ENCODE data around the gene DNAJC18. TPM values are rescaled to one million over a fixed set of nuclear protein-coding genes. Genes with fewer than 3 reads are reported as not detected.

DNAJC18 gene
- total RNA-seq, 1 experiment from 2014 or later = 4.4 TPM

DNA sequence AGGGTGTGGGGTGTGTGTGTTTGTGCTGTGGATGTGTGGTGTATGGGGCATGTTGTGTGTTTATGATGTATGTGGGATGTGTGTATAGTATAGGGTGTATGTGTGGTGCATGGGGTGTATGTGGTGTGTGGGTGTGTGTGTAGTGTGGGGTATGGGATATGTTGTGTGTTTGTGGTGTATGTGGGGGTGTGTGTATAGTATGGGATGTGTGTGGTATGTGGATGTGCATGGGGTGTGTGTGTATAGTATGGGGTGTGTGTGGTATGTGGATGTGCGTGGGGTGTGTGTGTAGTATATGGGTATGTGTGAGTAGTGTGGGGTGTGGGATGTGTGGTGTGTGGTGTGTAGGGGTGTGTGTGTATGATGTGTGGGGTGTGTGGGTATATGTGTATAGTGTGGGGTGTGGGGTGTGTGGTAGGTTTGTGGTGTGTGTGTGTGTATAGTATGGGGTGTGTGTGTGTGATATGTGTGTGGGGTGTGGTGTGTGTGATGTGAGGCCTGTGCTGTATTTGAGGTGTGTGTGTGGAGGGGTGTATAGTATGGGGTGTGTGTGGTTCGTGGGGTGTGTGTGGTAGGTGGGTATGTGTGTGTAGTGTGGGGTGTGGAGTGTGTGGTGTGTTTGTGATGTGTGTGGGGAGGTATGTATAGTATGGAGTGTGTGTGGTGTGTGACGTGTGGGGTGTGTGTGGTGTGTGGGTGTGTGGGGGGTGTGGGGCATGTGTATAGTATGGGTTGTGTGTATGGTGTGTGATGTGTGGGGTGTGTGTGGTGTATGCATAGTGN, 12.7 kb upstream of the DNAJC18 start:
- intact Hi-C loops (cut with micrococcal nuclease) = no loop called here
- H3K27me3 ChIP-seq (ENCODE audit: low read length) = no peaks in the 10 kb centered on the region
- DNase-seq (no peak), ATAC-seq (no peak)
- H3K9me2 ChIP-seq (replicated peaks; ENCODE audit: low read length) = no peaks in the 10 kb centered on the region
- H3K4me2 ChIP-seq (ENCODE audit: low read length) = no peak overlapping the region
- TF ChIP-seq, protein P1, sequence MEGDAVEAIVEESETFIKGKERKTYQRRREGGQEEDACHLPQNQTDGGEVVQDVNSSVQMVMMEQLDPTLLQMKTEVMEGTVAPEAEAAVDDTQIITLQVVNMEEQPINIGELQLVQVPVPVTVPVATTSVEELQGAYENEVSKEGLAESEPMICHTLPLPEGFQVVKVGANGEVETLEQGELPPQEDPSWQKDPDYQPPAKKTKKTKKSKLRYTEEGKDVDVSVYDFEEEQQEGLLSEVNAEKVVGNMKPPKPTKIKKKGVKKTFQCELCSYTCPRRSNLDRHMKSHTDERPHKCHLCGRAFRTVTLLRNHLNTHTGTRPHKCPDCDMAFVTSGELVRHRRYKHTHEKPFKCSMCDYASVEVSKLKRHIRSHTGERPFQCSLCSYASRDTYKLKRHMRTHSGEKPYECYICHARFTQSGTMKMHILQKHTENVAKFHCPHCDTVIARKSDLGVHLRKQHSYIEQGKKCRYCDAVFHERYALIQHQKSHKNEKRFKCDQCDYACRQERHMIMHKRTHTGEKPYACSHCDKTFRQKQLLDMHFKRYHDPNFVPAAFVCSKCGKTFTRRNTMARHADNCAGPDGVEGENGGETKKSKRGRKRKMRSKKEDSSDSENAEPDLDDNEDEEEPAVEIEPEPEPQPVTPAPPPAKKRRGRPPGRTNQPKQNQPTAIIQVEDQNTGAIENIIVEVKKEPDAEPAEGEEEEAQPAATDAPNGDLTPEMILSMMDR (conservative IDR thresholded peaks at IDR 0.05; ENCODE audit: low read depth, low read length) = no peak
- no peak for TF ChIP-seq EZH2phosphoT487 (IDR thresholded peaks at IDR 0.05; ENCODE audit: borderline replicate concordance, low read length)
- TF ChIP-seq EZH2 (IDR thresholded peaks at IDR 0.05; ENCODE audit: low read length, unreplicated experiment) = no peak
- H2AFZ ChIP-seq (ENCODE audit: low read length) = no peak overlapping the region
- no peaks in the 10 kb centered on the region for H4K20me1 ChIP-seq (ENCODE audit: low read length)
- no peaks in the 10 kb centered on the region for H3K79me2 ChIP-seq (ENCODE audit: low read length)
- H3K4me1 ChIP-seq (ENCODE audit: insufficient read depth, low read length) = no peaks in the 10 kb centered on the region
- H3K9ac ChIP-seq (ENCODE audit: low read length) = no peak overlapping the region
- BruUV-seq (replicated peaks) = no TSS peak
- H3K9me3 ChIP-seq (ENCODE audit: low read length) = no peaks in the 10 kb centered on the region
- no peak overlapping the region for H3K27ac ChIP-seq (ENCODE audit: low read length)
- ChIA-PET POLR2A (ENCODE audit: unreplicated experiment) (no interaction called here), CTCF (no interaction called here)
- no peaks in the 10 kb centered on the region for H3K36me3 ChIP-seq (ENCODE audit: low read depth, low read length)
- no peak overlapping the region for H3K4me3 ChIP-seq (ENCODE audit: low read length)
- no peaks in the 10 kb centered on the region for H3F3A ChIP-seq (ENCODE audit: low read length, unreplicated experiment)

DNA sequence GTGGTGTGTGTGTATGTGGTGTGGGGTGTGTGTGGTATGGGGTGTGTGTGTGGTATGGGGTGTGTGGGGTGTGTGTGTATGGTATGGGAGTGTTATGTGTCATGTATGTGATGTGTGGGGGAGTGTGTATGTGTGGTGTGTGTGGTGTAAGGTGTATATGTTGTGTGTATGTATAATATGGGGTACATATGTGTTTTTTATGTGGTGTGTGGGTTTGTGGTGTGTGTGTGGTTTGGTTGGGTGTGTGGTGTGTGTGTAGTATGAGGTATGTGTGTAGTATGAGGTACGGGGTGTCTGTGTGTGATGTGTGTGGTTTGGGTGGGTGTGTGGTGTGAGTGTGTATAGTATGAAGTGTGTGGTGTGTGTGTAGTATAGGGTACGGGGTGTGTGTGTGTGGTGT, 11.9 kb upstream of the DNAJC18 start:
- Histone ChIP-seq H3K36me3 (ENCODE audit: low read depth, low read length) (no peaks in the 10 kb centered on the region), H4K20me1 (ENCODE audit: low read length) (no peaks in the 10 kb centered on the region), H3K4me3 (ENCODE audit: low read length) (no peak overlapping the region), H3K9me3 (ENCODE audit: low read length) (no peaks in the 10 kb centered on the region), H3K4me1 (ENCODE audit: insufficient read depth, low read length) (no peaks in the 10 kb centered on the region), H3K9me2 (replicated peaks; ENCODE audit: low read length) (no peaks in the 10 kb centered on the region), H3K27ac (ENCODE audit: low read length) (no peak overlapping the region), H3K9ac (ENCODE audit: low read length) (no peak overlapping the region), H3K79me2 (ENCODE audit: low read length) (no peaks in the 10 kb centered on the region), H3K4me2 (ENCODE audit: low read length) (no peak overlapping the region), H3F3A (ENCODE audit: low read length, unreplicated experiment) (no peaks in the 10 kb centered on the region), H2AFZ (ENCODE audit: low read length) (no peak overlapping the region), H3K27me3 (ENCODE audit: low read length) (no peaks in the 10 kb centered on the region)
- POLR2A ChIA-PET (ENCODE audit: unreplicated experiment) = no interaction called here
- DNase-seq = no peak
- intact Hi-C loops (cut with micrococcal nuclease) = no loop called here
- TF ChIP-seq EZH2phosphoT487 (IDR thresholded peaks at IDR 0.05; ENCODE audit: borderline replicate concordance, low read length) = no peak
- TF ChIP-seq, protein P1 (conservative IDR thresholded peaks at IDR 0.05; ENCODE audit: low read depth, low read length) = no peak
- no peak for TF ChIP-seq EZH2 (IDR thresholded peaks at IDR 0.05; ENCODE audit: low read length, unreplicated experiment)
- no TSS peak for BruUV-seq (replicated peaks)
- CTCF ChIA-PET = no interaction called here
- ATAC-seq = no peak

Data from PC-3 (cell line).